Rectal smooth muscle tissue (tissue), 1 donor: ENCODE measurements around the gene DNMT1.
A peak's percentile ranks its signal among the peaks of the same experiment; 100 is the strongest.

Experiments
- H3K27ac ChIP-seq: one replicate; pipeline ENCODE4 v1.7.0; 2013; ENCODE audit warnings: low read depth, low read length, inconsistent platforms
- H3K27me3 ChIP-seq: one replicate; pipeline ENCODE4 v1.7.0; 2013; ENCODE audit warnings: low read length; ENCODE audit not compliant: control insufficient read depth, insufficient read depth
- H3K36me3 ChIP-seq: one replicate; pipeline ENCODE4 v1.7.0; 2013; ENCODE audit warnings: low read length; ENCODE audit not compliant: control insufficient read depth, insufficient read depth
- H3K4me1 ChIP-seq: one replicate; pipeline ENCODE4 v1.7.0; 2013; ENCODE audit warnings: low read length; ENCODE audit not compliant: control insufficient read depth, insufficient read depth
- H3K4me3 ChIP-seq: one replicate; pipeline ENCODE4 v1.7.0; 2013; ENCODE audit warnings: low read length
- H3K9ac ChIP-seq: one replicate; pipeline ENCODE4 v1.7.0; 2013; ENCODE audit warnings: low read length

Gene DNMT1

DNA sequence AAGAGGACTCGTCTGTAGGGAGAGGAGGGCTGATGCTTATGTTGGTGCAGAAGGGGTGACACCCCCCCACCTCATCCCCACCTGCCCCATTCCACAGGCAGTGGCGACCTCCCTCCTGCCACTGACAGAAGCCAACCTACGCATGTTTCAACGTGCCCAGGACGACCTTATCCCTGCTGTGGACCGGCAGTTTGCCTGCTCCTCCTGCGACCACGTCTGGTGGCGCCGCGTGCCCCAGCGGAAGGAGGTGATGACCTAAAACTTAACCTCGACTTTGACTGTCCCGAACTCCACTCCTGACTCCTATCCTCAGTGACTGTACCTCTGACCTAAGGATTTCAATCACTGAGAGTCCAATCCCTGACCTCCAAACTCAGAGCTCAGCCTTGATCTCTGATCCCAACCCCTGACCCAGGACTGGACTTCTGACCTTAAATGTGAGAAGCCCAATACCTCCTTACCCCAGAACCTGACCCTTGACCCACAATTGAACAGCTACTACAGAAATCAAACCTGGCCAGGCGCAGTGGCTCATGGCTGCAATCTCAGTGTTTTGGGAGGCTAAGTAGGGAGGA is 104.9 kb downstream of the DNMT1 start:
- Histone ChIP-seq H3K36me3 (peaks cover 6% of the 10 kb centered on the region), H3K27me3 (no peaks in the 10 kb centered on the region)

DNA sequence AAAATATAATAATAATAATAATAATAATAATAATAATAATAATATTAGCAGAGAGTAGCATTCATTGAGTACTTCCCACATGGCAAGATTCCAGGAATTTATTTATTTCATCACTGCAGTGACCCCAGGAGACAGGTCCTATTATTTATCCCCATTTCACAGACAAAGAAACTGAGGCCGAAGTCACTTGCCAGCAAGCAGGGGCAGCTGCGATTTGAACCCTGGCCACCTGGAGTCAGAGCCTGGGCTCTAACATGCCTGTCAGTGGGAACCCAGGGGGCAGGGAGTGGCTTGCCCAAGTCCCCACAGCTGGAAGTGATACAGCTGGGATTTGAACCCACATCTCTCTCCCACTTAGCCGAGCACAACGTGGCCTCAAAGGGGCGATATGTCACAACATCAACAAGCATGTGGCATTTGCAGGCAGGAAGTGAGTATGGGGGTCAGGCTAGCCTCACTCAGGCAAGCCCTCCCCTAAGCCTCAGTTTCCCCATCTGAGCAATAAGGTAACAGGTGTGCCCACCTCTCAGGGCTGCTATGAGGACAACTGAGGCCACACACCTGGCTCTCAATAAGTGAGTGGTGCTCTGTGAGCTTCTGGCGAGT is 105.7 kb downstream of the DNMT1 start:
- H3K27me3 ChIP-seq = no peaks in the 10 kb centered on the region
- H3K9ac ChIP-seq = no peak overlapping the region
- H3K4me1 ChIP-seq = no peaks in the 10 kb centered on the region
- no peak overlapping the region for H3K27ac ChIP-seq
- H3K4me3 ChIP-seq = no peak overlapping the region
- H3K36me3 ChIP-seq = peaks cover 6% of the 10 kb centered on the region

More for the DNA sequence above, 104.9 kb downstream of the DNMT1 start:
- no peak overlapping the region for H3K27ac ChIP-seq
- H3K4me1 ChIP-seq = no peaks in the 10 kb centered on the region
- H3K4me3 ChIP-seq = no peak overlapping the region
- H3K9ac ChIP-seq = no peak overlapping the region

DNA sequence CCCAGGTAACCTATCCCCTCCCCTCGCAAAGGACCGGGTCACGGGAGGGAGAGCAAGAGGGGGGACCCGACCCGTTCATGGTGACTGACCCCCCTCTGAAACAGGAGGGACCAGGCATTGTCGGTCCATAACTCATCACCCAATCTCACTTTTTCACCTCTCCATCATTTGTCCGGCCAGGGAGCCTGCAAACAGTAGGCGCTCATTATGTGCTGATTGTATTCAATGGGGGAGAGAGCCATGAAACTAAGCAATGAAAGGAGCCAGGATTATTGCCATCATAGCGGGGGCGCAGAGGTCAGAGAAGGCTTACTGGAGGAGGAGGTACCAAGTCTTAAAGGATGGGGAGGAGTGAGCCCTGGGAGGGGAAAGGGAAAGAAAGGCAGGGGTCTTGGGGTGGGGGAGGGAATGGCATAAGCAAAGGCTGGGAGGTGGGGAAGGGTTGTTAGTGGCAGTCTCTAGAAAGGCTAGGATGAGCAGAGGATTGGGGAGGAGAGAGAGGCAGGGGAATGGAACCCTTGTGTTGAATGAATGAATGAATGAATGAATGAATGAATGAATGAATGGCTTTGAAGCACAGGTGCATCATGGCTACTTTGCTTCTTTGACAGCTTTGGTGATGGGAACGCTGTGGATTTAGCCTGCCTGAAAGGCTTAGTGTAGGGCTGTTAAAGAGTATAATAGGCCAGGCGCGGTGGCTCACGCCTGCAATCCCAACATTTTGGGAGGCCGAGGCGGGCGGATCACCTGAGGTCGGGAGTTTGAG is 107.3 kb downstream of the DNMT1 start:
- Histone ChIP-seq H3K27me3 (no peaks in the 10 kb centered on the region), H3K27ac (peak overlapping the region; percentile 82), H3K4me3 (peak overlapping the region; percentile 97), H3K4me1 (no peaks in the 10 kb centered on the region), H3K36me3 (peaks cover 6% of the 10 kb centered on the region), H3K9ac (no peak overlapping the region)

DNA sequence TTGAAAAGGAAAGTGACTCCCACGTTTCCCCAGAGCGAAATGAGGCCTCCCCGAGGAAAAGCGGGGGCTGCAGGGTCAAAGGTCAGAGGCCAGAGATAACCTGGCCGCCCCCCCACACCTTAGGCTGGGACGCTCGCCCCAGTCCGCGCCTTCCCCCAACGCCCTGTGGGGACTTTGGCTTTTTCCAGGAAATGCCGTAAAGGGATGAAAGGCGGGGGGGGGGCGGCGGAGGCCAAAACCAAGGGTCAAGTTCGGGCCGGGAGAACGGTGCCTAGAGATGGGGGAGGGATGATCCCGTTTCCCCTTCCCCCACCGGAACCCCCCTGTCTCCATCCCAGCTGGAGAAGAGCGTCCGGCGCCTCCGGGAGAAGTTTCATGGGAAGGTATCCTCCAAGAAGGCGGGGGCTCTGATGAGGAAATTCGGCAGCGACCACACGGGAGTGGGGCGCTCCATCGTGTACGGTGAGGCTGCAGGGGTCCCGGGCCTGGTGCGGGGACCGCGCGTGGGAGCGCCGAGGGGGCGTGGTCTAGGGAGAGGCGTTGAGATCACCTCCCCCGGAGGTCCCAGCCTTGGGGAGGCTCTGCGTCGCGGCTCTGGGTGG is 108.1 kb downstream of the DNMT1 start:
- no peaks in the 10 kb centered on the region for H3K4me1 ChIP-seq
- H3K27me3 ChIP-seq = no peaks in the 10 kb centered on the region
- peak overlapping the region; percentile 80 for H3K9ac ChIP-seq
- H3K27ac ChIP-seq = peak overlapping the region; percentile 82
- H3K36me3 ChIP-seq = peaks cover 6% of the 10 kb centered on the region
- H3K4me3 ChIP-seq = peak overlapping the region; percentile 97

DNA sequence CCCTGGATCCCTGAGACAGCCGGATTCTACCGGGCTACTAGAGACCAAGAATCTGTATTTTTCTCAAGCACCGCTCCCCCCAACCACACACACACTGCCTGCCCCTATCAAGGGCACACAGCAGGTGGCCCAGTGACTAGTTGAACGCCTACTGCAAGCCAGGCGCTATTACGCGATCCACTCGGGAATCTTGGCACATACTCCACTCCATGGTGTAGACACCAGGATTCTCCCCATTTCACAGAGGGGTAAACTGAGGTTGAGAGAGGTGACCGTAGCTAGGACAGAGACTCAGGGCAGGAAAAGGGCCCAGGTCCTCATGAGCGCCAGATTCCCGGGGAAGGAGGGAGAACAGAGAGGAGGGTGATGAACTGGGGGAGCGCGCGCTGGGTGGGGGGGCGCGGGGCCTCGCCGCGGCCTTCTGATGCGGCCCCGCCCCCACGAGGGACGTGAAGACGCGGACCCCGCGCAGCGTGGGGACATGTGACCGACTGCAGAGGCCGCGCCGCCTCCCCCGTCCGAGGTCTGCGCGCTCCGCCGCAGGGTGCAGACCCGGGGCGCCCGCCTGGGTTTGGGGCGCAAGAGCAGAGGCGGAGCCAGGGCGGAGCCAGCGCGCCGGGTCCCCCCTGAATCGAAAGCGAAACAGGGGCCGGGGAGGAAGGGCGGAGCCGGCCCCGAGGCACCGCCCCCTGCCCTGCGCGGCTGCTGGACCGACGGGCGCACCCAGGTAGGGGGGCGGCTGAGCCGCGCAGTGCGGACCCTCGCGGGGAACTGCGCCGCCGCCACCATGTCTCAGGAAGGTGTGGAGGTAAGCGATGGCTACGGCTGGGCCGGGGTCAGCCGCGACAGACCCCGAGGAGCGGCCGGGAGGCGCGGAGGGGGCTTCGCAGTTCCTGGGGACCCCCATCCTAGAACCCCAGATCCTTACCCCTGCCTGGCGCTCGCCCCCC is 108.8 kb downstream of the DNMT1 start, which contains the start of gene SHFL:
Gene SHFL (plus strand): TSS at position 677 of the 950 bp plus-strand sequence. CDS start 111 bp downstream, at position 788.
- H3K4me3 ChIP-seq = peak within 1 kb of the TSS; percentile 97
- H3K4me1 ChIP-seq = no peaks in the 10 kb centered on the region
- H3K27ac ChIP-seq = peak within 1 kb of the TSS; percentile 82
- H3K36me3 ChIP-seq = peaks cover 6% of the 10 kb centered on the region
- peak within 1 kb of the TSS; percentile 80 for H3K9ac ChIP-seq
- no peaks in the 10 kb centered on the region for H3K27me3 ChIP-seq

DNA sequence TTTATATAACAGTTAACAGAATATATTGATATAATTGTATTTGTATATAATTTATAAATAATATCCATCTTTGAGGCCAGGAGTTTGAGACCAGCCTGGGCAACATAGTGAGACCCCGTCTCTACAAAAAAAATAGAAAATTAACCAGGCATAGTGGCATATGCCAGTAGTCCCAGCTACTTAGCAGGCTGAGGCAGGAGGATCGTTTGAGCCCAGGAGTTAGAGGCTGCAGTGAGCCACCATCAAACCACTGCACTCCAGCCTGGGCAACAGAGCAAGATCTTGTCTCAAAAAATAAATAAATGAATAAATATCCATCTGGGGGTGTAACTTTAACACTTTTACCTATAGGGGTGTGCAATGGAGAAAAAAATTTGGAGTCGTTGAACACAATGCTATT is 110.0 kb downstream of the DNMT1 start:
- Histone ChIP-seq H3K4me1 (no peaks in the 10 kb centered on the region), H3K27me3 (no peaks in the 10 kb centered on the region), H3K27ac (no peak overlapping the region), H3K36me3 (peaks cover 5% of the 10 kb centered on the region), H3K4me3 (no peak overlapping the region), H3K9ac (no peak overlapping the region)

DNA sequence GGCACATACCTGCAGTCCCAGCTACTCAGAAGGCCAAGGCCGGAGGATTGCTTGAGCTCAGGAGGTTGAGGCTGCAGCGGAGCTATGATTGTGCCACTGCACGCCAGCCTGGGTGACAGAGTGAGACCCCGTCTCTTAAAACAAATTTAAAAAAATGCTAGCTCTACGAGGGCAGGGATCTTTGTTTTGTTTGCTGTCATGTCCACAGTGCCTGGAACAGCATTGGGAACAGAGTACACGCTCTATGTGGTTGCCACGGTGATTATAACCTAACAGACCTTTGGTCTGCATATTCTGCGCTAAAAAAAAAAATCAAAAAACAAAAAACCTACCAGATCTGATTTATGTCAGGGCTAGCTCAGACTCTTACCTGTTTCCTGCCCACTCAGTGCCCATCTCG is 110.8 kb downstream of the DNMT1 start:
- Histone ChIP-seq H3K36me3 (no peaks in the 10 kb centered on the region), H3K27ac (no peak overlapping the region), H3K4me3 (no peak overlapping the region), H3K27me3 (no peaks in the 10 kb centered on the region), H3K4me1 (no peaks in the 10 kb centered on the region), H3K9ac (no peak overlapping the region)
